Activated T-cell treated with anti-CD3 and anti-CD28 coated beads, Interleukin-2, amount 50 U/mL, for 4 hours (primary cell): ENCODE measurements around the gene ROBO1. TPM values are rescaled to one million over a fixed set of nuclear protein-coding genes. Genes with fewer than 3 reads are reported as not detected.

Experiments used
- ATAC-seq, 2 donors: fragments of 200-7000 bp; cut with Tn5 transposase; one replicate each; pipeline ENCODE4 v1.10.0; 2021
- DNase-seq: peaks from one replicate; pipeline ENCODE4 v3.0.0-alpha.2; 2020
- H3K27me3 Mint-ChIP-seq: one replicate; pipeline ENCODE4 v1.8.0; 2021; ENCODE audit warnings: low read depth, mixed read lengths
- H3K36me3 Mint-ChIP-seq: one replicate; pipeline ENCODE4 v1.8.0; 2022; ENCODE audit warnings: mixed read lengths; ENCODE audit not compliant: insufficient read depth
- H3K4me1 Mint-ChIP-seq: one replicate; pipeline ENCODE4 v1.8.0; 2021; ENCODE audit warnings: low read depth, mixed read lengths
- H3K4me3 Mint-ChIP-seq: one replicate; pipeline ENCODE4 v1.8.0; 2021; ENCODE audit warnings: mild to moderate bottlenecking, moderate library complexity, mixed read lengths
- H3K9me3 Mint-ChIP-seq: one replicate; pipeline ENCODE4 v1.8.0; 2021; ENCODE audit warnings: mixed read lengths
- total RNA-seq, 3 donors: library from RNA; stranded (reverse); gene quantifications; one replicate each; pipeline ENCODE4 v1.2.1, GENCODE V29; 2021

Gene ROBO1
- total RNA-seq, 3 donors from 2014 or later = 0.38 to 0.99 (median 0.95) TPM

DNA sequence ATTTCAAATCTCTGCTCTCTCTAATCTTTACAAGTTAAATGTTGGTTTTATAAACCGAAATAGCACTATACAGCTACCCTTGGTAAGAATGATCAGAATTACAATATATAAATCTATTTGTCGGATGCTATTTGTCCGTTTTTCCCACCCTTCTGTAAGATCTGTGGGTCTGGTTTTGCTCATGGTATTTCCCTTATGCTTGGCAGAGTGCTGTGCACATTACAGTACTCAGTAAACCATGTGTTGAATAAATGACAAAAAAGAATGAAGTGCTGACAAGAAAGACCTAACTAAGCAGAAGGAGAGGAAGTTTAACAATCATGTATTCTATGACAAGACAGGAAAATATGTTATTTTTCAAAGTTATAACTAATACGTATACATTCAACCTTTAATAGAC is 827.2 kb downstream of the ROBO1 start:
- peaks cover 26% of the 10 kb centered on the region for H3K9me3 Mint-ChIP-seq
- H3K36me3 Mint-ChIP-seq = no peaks in the 10 kb centered on the region
- H3K4me1 Mint-ChIP-seq = no peaks in the 10 kb centered on the region
- no peak for ATAC-seq
- H3K27me3 Mint-ChIP-seq = no peaks in the 10 kb centered on the region
- H3K4me3 Mint-ChIP-seq = no peak overlapping the region
- DNase-seq = no peak

DNA sequence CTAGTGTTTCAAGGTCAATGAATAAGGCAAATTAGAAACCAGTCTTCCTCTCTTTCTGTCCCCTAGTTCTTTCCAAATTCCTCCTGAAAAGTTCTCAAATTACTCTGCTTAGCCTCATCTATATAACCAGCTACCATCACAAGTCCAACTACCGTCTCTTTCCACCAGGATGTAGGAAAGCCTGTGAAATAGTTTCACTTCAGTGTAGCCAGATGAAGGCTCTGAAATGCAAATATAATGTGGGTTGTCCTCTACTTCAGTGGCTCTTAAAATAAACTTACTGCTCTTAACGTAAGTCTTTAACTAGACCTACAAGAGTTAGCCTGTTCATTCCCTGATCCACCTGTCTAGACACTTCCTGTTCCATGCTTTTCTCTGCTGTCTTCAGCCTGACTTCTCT is 827.7 kb downstream of the ROBO1 start:
- DNase-seq = no peak
- no peak for ATAC-seq
- Mint-ChIP-seq H3K36me3 (no peaks in the 10 kb centered on the region), H3K9me3 (peaks cover 26% of the 10 kb centered on the region), H3K4me3 (no peak overlapping the region), H3K4me1 (no peaks in the 10 kb centered on the region), H3K27me3 (no peaks in the 10 kb centered on the region)

DNA sequence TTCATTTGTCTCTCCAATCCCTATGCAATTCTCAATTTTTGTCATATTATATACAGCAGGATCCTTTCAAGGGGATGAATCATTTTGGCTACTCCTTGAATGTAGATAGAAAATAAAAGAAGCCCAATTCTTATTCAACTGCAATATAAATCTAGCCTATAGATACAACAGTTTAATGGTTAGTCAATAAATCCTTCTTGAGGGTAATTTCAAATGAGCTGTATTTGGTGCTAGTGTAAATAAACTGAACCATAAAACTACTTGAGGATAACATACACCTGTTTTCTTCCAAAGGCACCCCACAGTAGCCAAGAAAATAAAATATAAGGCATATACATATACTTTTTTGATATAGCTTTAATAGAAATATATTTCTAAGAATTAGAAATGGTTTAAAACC is 830.3 kb downstream of the ROBO1 start:
- H3K4me3 Mint-ChIP-seq = no peak overlapping the region
- H3K36me3 Mint-ChIP-seq = no peaks in the 10 kb centered on the region
- H3K27me3 Mint-ChIP-seq = no peaks in the 10 kb centered on the region
- peaks cover 21% of the 10 kb centered on the region for H3K9me3 Mint-ChIP-seq
- ATAC-seq (no peak), DNase-seq (no peak)
- no peaks in the 10 kb centered on the region for H3K4me1 Mint-ChIP-seq

DNA sequence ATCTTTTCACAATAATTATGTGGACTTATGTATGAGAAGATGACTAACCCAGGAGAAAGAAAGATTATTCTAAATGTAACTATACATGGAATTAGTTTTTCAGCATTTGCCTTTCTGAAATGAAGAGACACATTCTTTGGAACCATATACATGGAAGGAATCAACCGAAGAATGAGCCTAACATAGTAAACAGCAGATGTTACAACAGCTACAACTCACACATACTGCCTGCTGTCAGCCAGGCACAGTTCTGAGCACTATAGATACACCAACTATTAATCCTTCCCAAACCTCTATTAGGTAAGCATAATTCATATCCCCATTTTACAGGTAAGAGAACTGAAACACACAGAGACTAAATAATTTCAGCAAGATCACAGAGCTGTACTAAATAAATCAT is 840.0 kb downstream of the ROBO1 start:
- H3K4me1 Mint-ChIP-seq = no peaks in the 10 kb centered on the region
- H3K27me3 Mint-ChIP-seq = no peaks in the 10 kb centered on the region
- ATAC-seq (no peak), DNase-seq (no peak)
- H3K4me3 Mint-ChIP-seq = no peak overlapping the region
- peaks cover 3% of the 10 kb centered on the region for H3K9me3 Mint-ChIP-seq
- H3K36me3 Mint-ChIP-seq = no peaks in the 10 kb centered on the region

DNA sequence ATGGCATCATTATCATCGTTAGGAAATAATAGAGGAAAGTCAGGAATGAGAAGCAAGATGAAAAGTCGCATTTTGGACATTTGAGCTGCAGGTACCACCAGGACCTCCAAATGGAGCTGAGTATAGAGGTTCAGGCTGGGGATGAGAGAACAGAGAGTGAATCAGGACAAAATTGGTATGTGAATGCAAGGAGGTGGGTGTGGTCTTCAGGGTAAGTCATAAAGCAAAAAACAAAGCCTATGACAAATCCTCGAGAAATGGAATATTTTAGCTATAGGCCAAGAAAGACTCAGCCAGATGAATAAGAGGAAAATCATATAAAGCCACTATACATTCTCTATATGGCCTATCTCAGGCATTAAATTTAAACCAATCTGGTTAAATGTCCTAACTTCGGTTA is 841.3 kb downstream of the ROBO1 start:
- Mint-ChIP-seq H3K9me3 (peaks cover 3% of the 10 kb centered on the region), H3K36me3 (no peaks in the 10 kb centered on the region), H3K4me1 (no peaks in the 10 kb centered on the region), H3K27me3 (no peaks in the 10 kb centered on the region), H3K4me3 (no peak overlapping the region)
- DNase-seq (no peak), ATAC-seq (no peak)

DNA sequence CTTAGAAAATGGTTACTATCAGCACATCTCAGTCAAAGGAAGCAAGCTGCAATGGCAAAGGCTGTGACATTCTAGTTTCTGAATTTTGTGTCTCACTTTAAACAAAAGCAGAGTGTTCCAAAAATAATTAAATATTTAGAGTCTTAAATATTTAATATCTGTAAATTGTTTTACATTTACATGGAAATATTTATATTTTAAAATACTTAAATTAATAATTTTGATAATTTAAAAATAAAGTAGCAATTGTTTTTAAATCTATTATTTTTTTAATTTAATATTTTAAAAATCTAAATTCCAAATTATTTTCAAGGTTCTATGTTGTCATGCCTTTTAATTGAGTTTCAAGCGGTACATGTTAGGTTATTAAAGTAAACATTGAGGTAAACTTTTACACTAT is 843.1 kb downstream of the ROBO1 start:
- Mint-ChIP-seq H3K4me3 (no peak overlapping the region), H3K27me3 (no peaks in the 10 kb centered on the region), H3K4me1 (no peaks in the 10 kb centered on the region), H3K36me3 (no peaks in the 10 kb centered on the region), H3K9me3 (peaks cover 3% of the 10 kb centered on the region)
- ATAC-seq = no peak
- no peak for DNase-seq

DNA sequence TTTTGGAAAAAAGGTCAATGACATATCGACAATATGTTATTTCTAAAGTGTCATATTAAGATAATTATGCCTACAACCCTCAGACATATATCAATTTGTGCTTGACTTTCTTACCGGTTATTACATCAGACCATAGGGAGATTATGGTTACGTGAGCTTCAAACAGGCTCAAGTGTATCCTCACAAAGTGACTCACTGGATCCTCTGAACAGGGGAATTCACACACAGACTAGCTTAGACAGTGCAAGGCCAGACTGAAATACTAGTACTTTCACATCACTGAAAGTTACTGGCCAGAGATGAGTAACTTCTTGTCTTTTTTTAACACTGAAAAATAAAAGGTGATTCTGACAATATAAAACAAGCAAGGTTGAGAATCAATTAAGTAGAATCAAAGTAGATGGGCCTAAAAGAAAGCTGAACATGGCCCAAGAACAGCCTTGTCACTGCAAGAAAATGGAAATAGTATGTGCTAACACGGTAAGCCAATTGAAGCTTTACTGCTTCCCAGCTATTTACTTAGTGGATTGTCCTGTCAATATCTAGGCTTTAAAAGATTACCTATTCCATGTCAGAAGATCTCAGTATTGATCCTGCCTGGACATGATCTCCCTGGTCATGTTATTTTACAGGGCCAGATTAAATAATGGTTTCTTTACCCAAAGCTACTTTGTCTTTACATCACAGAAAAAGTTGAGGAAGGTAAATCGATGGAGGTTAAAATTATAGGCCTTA is 848.6 kb downstream of the ROBO1 start:
- H3K9me3 Mint-ChIP-seq = no peaks in the 10 kb centered on the region
- no peaks in the 10 kb centered on the region for H3K27me3 Mint-ChIP-seq
- DNase-seq (no peak), ATAC-seq (peak in 1 of 2 donors; percentile 28)
- H3K4me3 Mint-ChIP-seq = no peak overlapping the region
- H3K36me3 Mint-ChIP-seq = no peaks in the 10 kb centered on the region
- no peaks in the 10 kb centered on the region for H3K4me1 Mint-ChIP-seq

DNA sequence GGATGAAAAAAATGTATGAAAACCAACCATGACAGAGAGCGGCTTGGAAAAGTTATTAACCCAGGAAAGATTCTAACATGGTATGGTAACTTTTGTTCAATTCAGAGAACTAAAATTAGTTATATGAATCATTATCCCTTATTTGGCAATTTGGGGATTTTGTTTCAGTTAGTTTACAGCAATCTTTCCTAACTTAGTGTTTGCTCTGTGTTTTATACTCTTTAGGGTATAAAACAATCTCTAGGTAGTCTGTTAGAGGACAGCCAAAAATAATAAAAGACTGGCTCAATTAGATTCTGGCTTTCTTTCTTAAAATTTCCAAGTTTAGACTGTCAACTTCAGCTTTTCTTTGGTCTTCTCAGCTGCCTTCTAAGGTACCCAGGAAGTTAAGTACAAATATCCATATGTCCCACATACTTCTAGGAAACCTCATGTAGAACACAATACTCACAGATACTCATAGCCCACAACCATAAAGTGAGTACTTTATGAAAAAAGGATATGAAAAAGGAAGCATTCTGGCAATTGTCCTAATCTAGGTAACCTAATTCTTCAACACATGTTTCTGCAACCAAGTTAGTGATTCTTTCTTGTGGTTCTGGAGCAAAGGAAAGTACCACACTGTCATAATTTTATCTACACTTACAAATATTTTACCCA is 849.3 kb downstream of the ROBO1 start:
- H3K4me1 Mint-ChIP-seq = no peaks in the 10 kb centered on the region
- H3K36me3 Mint-ChIP-seq = no peaks in the 10 kb centered on the region
- no peak overlapping the region for H3K4me3 Mint-ChIP-seq
- ATAC-seq (no peak), DNase-seq (no peak)
- no peaks in the 10 kb centered on the region for H3K9me3 Mint-ChIP-seq
- no peaks in the 10 kb centered on the region for H3K27me3 Mint-ChIP-seq

DNA sequence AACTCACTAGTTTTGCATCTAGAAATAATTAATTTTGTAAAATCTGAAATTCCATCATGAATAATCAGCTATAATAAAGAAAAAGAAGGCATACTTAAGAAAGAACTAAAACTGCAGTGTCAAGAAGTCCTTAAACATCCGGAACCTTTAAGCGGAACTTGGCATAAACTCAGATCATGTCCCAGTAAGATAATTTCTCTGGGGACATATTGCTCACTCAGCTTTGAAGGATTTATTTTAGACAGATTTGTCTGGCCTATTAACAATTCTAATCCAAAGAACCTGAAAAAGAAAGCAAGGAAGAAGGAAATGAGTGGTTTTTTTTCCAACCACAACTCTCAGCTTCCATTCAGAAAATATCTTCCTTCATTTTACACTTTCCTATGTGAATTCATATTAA is 850.3 kb downstream of the ROBO1 start:
- DNase-seq (no peak), ATAC-seq (no peak)
- H3K4me3 Mint-ChIP-seq = no peak overlapping the region
- H3K9me3 Mint-ChIP-seq = no peaks in the 10 kb centered on the region
- no peaks in the 10 kb centered on the region for H3K4me1 Mint-ChIP-seq
- no peaks in the 10 kb centered on the region for H3K36me3 Mint-ChIP-seq
- no peaks in the 10 kb centered on the region for H3K27me3 Mint-ChIP-seq

DNA sequence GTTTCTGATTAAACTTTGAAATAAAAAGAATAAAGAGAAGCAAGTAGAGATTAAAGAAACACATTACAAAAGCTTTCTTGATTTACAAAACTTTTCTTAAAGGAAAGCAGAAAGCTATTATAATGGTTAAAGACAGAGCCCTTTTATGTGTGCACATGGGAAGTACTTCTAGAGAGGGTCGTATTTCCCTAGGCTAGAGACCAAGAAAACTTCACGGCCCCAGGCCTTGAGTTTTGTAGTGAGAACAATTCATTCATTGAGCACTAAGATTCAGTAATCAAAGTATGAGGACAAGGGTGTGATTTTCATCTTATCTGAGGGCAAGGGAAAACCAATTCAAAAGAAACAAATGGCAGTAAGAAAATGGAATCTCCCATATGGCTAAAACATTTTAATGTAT is 854.1 kb downstream of the ROBO1 start:
- H3K27me3 Mint-ChIP-seq = no peaks in the 10 kb centered on the region
- H3K4me1 Mint-ChIP-seq = no peaks in the 10 kb centered on the region
- no peak overlapping the region for H3K4me3 Mint-ChIP-seq
- ATAC-seq = no peak
- H3K36me3 Mint-ChIP-seq = no peaks in the 10 kb centered on the region
- H3K9me3 Mint-ChIP-seq = no peaks in the 10 kb centered on the region
- DNase-seq = no peak

DNA sequence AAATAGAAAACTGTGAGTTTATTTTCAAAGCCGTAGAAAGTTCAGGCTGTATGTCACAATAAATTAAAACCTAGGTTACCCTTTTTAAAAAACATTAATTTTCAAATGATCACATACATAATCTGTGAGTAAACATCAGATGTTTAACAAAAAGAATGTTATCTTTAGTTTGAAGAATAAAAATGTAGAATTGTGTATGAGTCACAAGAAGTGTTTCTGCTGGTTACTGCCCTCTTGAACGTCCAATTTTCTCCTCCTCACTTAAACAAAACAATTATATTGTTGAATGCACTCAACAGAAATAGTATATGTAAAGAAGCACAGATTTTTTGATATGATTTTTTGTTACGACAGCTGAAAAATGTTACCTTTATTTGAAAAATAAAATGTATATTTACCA is 855.1 kb downstream of the ROBO1 start:
- no peaks in the 10 kb centered on the region for H3K36me3 Mint-ChIP-seq
- H3K9me3 Mint-ChIP-seq = no peaks in the 10 kb centered on the region
- no peak overlapping the region for H3K4me3 Mint-ChIP-seq
- DNase-seq (no peak), ATAC-seq (no peak)
- no peaks in the 10 kb centered on the region for H3K27me3 Mint-ChIP-seq
- no peaks in the 10 kb centered on the region for H3K4me1 Mint-ChIP-seq

DNA sequence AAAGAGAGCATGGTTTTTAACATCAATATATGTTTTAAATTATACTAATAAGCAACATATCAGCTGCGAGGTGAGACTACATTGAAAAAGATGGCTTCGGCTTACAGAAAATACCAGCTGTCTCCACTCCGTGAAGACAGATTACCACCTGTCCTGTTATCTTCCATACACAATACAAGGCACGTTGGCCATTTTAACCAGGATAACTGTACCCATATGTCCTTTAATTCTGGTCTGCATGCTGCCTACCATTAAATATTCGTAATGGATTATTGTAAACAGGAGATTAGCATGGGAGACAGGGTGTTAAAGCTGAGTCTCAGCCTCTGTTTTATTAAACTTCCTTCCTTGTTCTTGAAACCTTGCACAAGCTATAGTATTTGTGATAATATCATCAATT is 855.5 kb downstream of the ROBO1 start:
- DNase-seq = no peak

DNA sequence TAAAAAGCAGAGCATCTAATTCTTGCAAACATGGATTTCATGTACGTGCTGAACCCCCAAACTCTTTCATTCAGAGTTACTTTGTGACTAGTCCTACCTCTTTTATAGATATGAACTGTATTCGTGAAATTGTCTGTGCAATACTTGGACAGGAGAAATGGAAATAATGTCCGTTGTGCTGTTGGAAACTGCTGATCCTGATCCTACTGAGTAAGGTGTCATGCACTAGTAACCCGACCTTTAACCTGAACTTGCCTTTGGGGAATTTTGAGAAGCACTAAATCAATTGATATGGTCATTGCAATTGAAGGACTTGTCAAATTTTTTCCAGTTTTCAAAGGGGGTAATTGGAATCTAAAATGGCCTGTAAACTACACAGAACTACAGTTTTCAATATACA is 856.4 kb downstream of the ROBO1 start:
- H3K4me1 Mint-ChIP-seq = no peaks in the 10 kb centered on the region
- H3K9me3 Mint-ChIP-seq = peaks cover 5% of the 10 kb centered on the region
- ATAC-seq (no peak), DNase-seq (no peak)
- H3K27me3 Mint-ChIP-seq = no peaks in the 10 kb centered on the region
- H3K4me3 Mint-ChIP-seq = no peak overlapping the region
- H3K36me3 Mint-ChIP-seq = no peaks in the 10 kb centered on the region

More for the DNA sequence above, 855.5 kb downstream of the ROBO1 start:
- Mint-ChIP-seq H3K36me3 (no peaks in the 10 kb centered on the region), H3K27me3 (no peaks in the 10 kb centered on the region), H3K4me3 (no peak overlapping the region), H3K4me1 (no peaks in the 10 kb centered on the region), H3K9me3 (peaks cover under 1% of the 10 kb centered on the region)
- ATAC-seq = no peak

DNA sequence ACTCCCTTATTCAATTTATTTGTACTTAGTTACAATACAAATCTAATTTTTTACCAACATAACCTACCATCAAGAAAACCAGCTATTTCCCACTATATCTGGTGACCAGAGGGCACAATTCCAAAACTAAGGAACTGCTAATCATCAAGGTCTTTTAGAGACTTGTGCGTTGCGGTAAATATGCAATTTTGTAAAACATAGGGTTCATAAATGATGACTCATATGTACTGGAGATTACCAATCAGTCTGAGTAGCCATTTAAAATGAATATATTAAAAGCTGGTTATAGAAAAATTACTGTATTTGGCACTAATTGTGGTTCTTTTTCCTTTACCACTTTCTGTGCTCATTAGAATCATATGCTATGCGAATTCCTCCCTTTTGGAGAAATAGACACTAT is 859.6 kb downstream of the ROBO1 start:
- H3K4me1 Mint-ChIP-seq = no peaks in the 10 kb centered on the region
- no peaks in the 10 kb centered on the region for H3K36me3 Mint-ChIP-seq

DNA sequence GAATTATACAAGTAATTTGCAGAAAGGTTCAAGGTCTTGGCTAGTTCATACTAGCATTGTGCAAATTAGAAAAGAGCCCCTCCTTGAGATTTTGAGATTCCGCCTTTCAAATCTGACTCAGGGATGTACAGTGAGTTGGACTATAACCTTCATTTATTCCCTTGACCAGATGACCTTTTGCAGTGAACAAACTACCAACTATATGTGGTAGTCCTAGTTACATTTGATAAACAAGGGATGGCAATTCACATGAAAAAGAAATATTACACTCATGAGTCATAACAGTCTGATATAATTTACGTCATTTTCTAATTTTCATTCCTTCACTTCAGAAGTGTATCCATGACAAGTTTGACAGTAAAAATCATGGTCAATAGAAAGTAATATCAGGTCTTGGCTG is 860.4 kb downstream of the ROBO1 start:
- ATAC-seq (no peak), DNase-seq (no peak)
- peaks cover 9% of the 10 kb centered on the region for H3K9me3 Mint-ChIP-seq
- no peaks in the 10 kb centered on the region for H3K36me3 Mint-ChIP-seq
- H3K4me1 Mint-ChIP-seq = no peaks in the 10 kb centered on the region
- no peak overlapping the region for H3K4me3 Mint-ChIP-seq
- no peaks in the 10 kb centered on the region for H3K27me3 Mint-ChIP-seq

More for the DNA sequence above, 859.6 kb downstream of the ROBO1 start:
- DNase-seq (no peak), ATAC-seq (no peak)
- no peaks in the 10 kb centered on the region for H3K27me3 Mint-ChIP-seq
- peaks cover 9% of the 10 kb centered on the region for H3K9me3 Mint-ChIP-seq
- H3K4me3 Mint-ChIP-seq = no peak overlapping the region
